ENCODE results near the gene CACNA2D3. TPM values are rescaled to one million over a fixed set of nuclear protein-coding genes. Genes with fewer than 3 reads are reported as not detected.

Gene CACNA2D3
- total RNA-seq, 1 experiment from 2014 or later = 0.59 TPM

DNA sequence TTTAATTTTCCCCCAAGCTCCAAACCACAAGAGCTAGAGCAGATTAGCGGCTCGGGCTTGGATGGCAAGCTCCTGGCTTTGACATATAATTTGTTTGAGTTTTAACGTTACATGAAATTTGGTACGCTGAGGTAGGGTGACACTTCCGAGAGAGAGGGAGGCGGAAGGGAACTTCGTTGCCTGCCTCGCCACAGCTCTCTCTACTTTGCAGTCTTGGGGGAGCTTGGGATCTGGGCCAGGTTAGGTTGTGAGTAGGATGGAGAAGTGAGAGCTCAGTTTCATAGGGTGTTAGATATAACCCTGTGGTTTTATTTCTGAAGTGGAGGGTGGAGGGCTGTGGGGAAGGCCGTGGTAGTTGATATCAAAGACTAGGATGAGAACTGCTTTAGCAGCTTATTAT lies 765.8 kb downstream of the CACNA2D3 start:
- H3K36me3 ChIP-seq (ENCODE audit: low read depth) = no peaks in the 10 kb centered on the region
- no peak overlapping the region for H3K4me3 ChIP-seq
- H4K20me1 ChIP-seq (ENCODE audit: insufficient read depth) = no peaks in the 10 kb centered on the region
- TF ChIP-seq EZH2 (IDR thresholded peaks at IDR 0.05; ENCODE audit: low read depth) = no peak
- TF ChIP-seq, protein P1, sequence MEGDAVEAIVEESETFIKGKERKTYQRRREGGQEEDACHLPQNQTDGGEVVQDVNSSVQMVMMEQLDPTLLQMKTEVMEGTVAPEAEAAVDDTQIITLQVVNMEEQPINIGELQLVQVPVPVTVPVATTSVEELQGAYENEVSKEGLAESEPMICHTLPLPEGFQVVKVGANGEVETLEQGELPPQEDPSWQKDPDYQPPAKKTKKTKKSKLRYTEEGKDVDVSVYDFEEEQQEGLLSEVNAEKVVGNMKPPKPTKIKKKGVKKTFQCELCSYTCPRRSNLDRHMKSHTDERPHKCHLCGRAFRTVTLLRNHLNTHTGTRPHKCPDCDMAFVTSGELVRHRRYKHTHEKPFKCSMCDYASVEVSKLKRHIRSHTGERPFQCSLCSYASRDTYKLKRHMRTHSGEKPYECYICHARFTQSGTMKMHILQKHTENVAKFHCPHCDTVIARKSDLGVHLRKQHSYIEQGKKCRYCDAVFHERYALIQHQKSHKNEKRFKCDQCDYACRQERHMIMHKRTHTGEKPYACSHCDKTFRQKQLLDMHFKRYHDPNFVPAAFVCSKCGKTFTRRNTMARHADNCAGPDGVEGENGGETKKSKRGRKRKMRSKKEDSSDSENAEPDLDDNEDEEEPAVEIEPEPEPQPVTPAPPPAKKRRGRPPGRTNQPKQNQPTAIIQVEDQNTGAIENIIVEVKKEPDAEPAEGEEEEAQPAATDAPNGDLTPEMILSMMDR (conservative IDR thresholded peaks at IDR 0.05) = no peak
- no TSS peak for BruUV-seq (replicated peaks)
- no peak overlapping the region for H3K27ac ChIP-seq
- peaks cover 25% of the 10 kb centered on the region for H3K4me1 ChIP-seq (replicated peaks; ENCODE audit: insufficient read depth)
- intact Hi-C loops (cut with micrococcal nuclease; ENCODE audit: unreplicated experiment) = no loop called here
- H2AFZ ChIP-seq = no peak overlapping the region
- H3K9me3 ChIP-seq (ENCODE audit: insufficient read depth, low read depth) = no peaks in the 10 kb centered on the region
- H3K4me2 ChIP-seq = no peak overlapping the region
- ChIA-PET POLR2A (ENCODE audit: unreplicated experiment) (no interaction called here), CTCF (interaction anchor here (0.6 kb wide), 1 partner anchor 1361 kb away, joined by 8 read pairs; no protein-coding TSS in a partner anchor)
- no peaks in the 10 kb centered on the region for H3K9me2 ChIP-seq (ENCODE audit: insufficient read depth)
- peaks cover 14% of the 10 kb centered on the region for H3F3A ChIP-seq (ENCODE audit: insufficient read depth, low read depth)
- no peaks in the 10 kb centered on the region for H3K79me2 ChIP-seq (ENCODE audit: low read depth)
- no peak for DNase-seq
- no peaks in the 10 kb centered on the region for H3K27me3 ChIP-seq (ENCODE audit: insufficient read depth, low read depth)

DNA sequence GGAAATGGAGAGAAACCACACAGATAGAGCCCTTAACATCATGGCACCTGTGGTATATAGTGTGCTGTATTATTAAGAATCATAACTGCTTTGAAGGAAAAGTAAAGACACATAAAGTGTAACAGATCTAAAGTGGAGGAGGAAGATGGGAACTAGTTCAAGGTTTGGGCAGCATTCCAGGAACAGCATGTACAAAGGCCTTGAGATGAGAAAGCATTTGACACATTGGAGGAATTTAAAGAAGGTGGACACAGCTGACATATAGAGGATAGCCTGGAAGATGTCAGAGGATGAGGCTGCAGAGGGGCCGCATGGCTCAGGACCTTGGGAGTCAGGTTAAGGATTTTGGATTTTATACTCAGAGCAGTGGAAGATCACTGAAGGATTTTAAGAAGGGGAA lies 766.5 kb downstream of the CACNA2D3 start:
- no TSS peak for BruUV-seq (replicated peaks)
- no peak for TF ChIP-seq EZH2 (IDR thresholded peaks at IDR 0.05; ENCODE audit: low read depth)
- TF ChIP-seq, protein P1 (conservative IDR thresholded peaks at IDR 0.05) = no peak
- Histone ChIP-seq H2AFZ (no peak overlapping the region), H3K4me3 (no peak overlapping the region), H3K27ac (no peak overlapping the region), H3K9me3 (ENCODE audit: insufficient read depth, low read depth) (no peaks in the 10 kb centered on the region), H3F3A (ENCODE audit: insufficient read depth, low read depth) (peaks cover 13% of the 10 kb centered on the region), H3K27me3 (ENCODE audit: insufficient read depth, low read depth) (no peaks in the 10 kb centered on the region), H3K9me2 (ENCODE audit: insufficient read depth) (no peaks in the 10 kb centered on the region), H3K4me2 (no peak overlapping the region), H3K79me2 (ENCODE audit: low read depth) (no peaks in the 10 kb centered on the region), H3K4me1 (replicated peaks; ENCODE audit: insufficient read depth) (peaks cover 25% of the 10 kb centered on the region), H4K20me1 (ENCODE audit: insufficient read depth) (no peaks in the 10 kb centered on the region), H3K36me3 (ENCODE audit: low read depth) (no peaks in the 10 kb centered on the region)
- CTCF ChIA-PET = no interaction called here
- no peak for DNase-seq
- POLR2A ChIA-PET (ENCODE audit: unreplicated experiment) = no interaction called here
- intact Hi-C loops (cut with micrococcal nuclease; ENCODE audit: unreplicated experiment) = no loop called here

DNA sequence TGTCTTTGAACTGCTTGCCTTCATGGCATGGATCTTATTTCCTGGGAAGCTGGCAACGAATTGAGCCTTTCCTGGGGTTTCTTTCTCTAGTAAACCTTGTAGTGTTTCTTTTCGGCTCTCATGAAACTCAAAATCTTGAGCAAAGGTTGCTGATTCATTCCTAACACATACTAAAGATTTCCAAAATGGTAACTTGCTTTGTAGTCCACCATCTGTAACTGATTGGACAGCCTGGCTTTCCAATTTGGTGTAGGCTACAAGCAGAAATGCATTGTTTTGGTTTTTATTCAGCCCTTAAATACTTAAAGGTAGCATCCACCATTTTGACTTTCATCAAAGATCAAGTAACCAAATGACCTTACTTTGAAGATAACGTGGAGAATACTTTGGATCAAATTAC lies 767.4 kb downstream of the CACNA2D3 start:
- Histone ChIP-seq H3K4me3 (no peak overlapping the region), H3K4me1 (replicated peaks; ENCODE audit: insufficient read depth) (peaks cover 25% of the 10 kb centered on the region), H2AFZ (no peak overlapping the region), H3F3A (ENCODE audit: insufficient read depth, low read depth) (peaks cover 13% of the 10 kb centered on the region), H4K20me1 (ENCODE audit: insufficient read depth) (no peaks in the 10 kb centered on the region), H3K27ac (no peak overlapping the region), H3K36me3 (ENCODE audit: low read depth) (no peaks in the 10 kb centered on the region), H3K79me2 (ENCODE audit: low read depth) (no peaks in the 10 kb centered on the region), H3K4me2 (no peak overlapping the region), H3K9me2 (ENCODE audit: insufficient read depth) (no peaks in the 10 kb centered on the region), H3K27me3 (ENCODE audit: insufficient read depth, low read depth) (no peaks in the 10 kb centered on the region), H3K9me3 (ENCODE audit: insufficient read depth, low read depth) (no peaks in the 10 kb centered on the region)
- ChIA-PET POLR2A (ENCODE audit: unreplicated experiment) (interaction anchor here (0.6 kb wide), 2 partner anchors 8 to 526 kb away, joined by 5 to 7 read pairs; no protein-coding TSS in a partner anchor), CTCF (no interaction called here)
- DNase-seq = no peak
- TF ChIP-seq EZH2 (IDR thresholded peaks at IDR 0.05; ENCODE audit: low read depth) = no peak
- TF ChIP-seq, protein P1 (conservative IDR thresholded peaks at IDR 0.05) = no peak
- intact Hi-C loops (cut with micrococcal nuclease; ENCODE audit: unreplicated experiment) = loop anchor here (2.0 kb wide), 1 partner anchor 109 kb away; no protein-coding TSS in a partner anchor
- no TSS peak for BruUV-seq (replicated peaks)

Data from PC-9 (cell line).